ENCODE results near the gene ALS2CL.

ALS2CL gene

GRCh38 chr3:46702246-46703012 lies 8.9 kb upstream of the ALS2CL start:
- no peak for DNase-seq (ENCODE audit: low spot score)

- no peak for DNase-seq (ENCODE audit: low spot score)
Observed at GRCh38 chr3:46701181-46701939, 7.9 kb upstream of the ALS2CL start, which contains the start of gene TMIE. Gene TMIE, plus strand, starts transcription at chr3:46701392. Its CDS starts 96 bp downstream, at chr3:46701488.

GRCh38 chr3:46700772-46701171 lies 7.3 kb upstream of the ALS2CL start:
- DNase-seq (ENCODE audit: low spot score), result no peak

GRCh38 chr3:46699676-46700523 lies 6.4 kb upstream of the ALS2CL start:
- DNase-seq (ENCODE audit: low spot score), result no peak

- DNase-seq (ENCODE audit: low spot score), result no peak
Observed at GRCh38 chr3:46695962-46696894, 2.7 kb upstream of the ALS2CL start.

- DNase-seq (ENCODE audit: low spot score), result peak; percentile 93
Observed at GRCh38 chr3:46695177-46695961, 1.9 kb upstream of the ALS2CL start.

- no peak for DNase-seq (ENCODE audit: low spot score)
Observed at GRCh38 chr3:46694520-46694919, 1.0 kb upstream of the ALS2CL start.

GRCh38 chr3:46693892-46694226 lies 380 bp upstream of the ALS2CL start:
- no peak for DNase-seq (ENCODE audit: low spot score)

GRCh38 chr3:46692566-46692990 lies 901 bp downstream of the ALS2CL start:
- peak; percentile 58 for DNase-seq (ENCODE audit: low spot score)

GRCh38 chr3:46690798-46691197 lies 2.7 kb downstream of the ALS2CL start:
- DNase-seq (ENCODE audit: low spot score), result no peak

- no peak for DNase-seq (ENCODE audit: low spot score)
Observed at GRCh38 chr3:46685446-46685845, 8.0 kb downstream of the ALS2CL start.

GRCh38 chr3:46684891-46685290 lies 8.6 kb downstream of the ALS2CL start:
- DNase-seq (ENCODE audit: low spot score), result no peak

GRCh38 chr3:46682974-46683373 lies 10.5 kb downstream of the ALS2CL start:
- DNase-seq (ENCODE audit: low spot score), result no peak

- DNase-seq (ENCODE audit: low spot score), result no peak
Observed at GRCh38 chr3:46681856-46682540, 11.5 kb downstream of the ALS2CL start.

GRCh38 chr3:46681387-46681786 lies 12.1 kb downstream of the ALS2CL start:
- DNase-seq (ENCODE audit: low spot score), result no peak

- DNase-seq (ENCODE audit: low spot score), result no peak
Observed at GRCh38 chr3:46680298-46680826, 13.1 kb downstream of the ALS2CL start.

- DNase-seq (ENCODE audit: low spot score), result no peak
Observed at GRCh38 chr3:46679681-46680080, 13.8 kb downstream of the ALS2CL start.

GRCh38 chr3:46678280-46678679 lies 15.2 kb downstream of the ALS2CL start:
- DNase-seq (ENCODE audit: low spot score), result no peak

- DNase-seq (ENCODE audit: low spot score), result no peak
Observed at GRCh38 chr3:46677411-46677726, 16.1 kb downstream of the ALS2CL start.
